Activated CD4-positive, alpha-beta T cell treated with anti-CD3 and anti-CD28 coated beads, Interleukin-2, Interleukin-6, amounts not matched to agents 100 ng/mL and 50 ng/mL, durations not matched to agents 16 hours and 8 hours (primary cell): ENCODE measurements around the gene KIF13A.
"Not testable (repeated sequence)": the region's sequence is repeated elsewhere in the genome, so short reads cannot be mapped to it uniquely, and the experiment has no call there.

ENCODE experiments used
- DNase-seq: peaks from one replicate; pipeline ENCODE4 v3.0.0-alpha.2; 2020

Gene KIF13A

DNA sequence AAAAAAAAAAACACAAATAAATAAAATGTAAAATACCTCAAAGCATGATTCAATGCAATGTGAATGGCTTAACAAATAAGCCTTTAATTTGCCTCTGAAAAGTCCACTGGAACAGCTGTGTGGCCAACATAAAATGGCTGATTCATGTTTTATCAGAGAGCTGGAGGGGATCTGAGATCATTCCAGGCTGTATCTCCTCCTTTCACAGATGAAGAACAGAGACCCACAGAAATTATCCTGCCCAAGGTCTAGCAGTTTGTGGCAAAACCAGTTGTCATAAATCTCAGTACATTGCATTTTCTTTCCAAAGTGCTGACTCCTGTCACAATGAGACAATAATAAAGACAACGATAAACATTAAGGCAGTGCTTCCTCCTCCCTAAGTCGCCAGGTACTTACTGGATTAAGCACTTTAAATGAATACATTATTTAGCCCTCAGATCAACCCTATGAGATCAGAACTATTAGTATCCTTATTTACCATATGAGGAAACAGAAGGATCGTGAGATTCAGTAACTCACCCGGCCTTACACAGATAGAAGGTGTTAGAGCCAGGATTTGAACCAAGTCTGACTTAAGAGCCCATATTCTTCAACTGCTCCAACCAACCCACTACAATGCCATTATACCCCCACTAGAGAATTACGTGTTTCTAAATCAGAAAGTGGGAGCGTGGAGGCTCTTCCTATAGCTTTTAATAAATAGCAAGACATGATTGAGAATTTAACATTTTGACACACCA, 118.3 kb downstream of the KIF13A start:
- DNase-seq: no peak

GRCh38 chr6:17867880-17868279, 119.6 kb downstream of the KIF13A start:
- no peak for DNase-seq

DNA sequence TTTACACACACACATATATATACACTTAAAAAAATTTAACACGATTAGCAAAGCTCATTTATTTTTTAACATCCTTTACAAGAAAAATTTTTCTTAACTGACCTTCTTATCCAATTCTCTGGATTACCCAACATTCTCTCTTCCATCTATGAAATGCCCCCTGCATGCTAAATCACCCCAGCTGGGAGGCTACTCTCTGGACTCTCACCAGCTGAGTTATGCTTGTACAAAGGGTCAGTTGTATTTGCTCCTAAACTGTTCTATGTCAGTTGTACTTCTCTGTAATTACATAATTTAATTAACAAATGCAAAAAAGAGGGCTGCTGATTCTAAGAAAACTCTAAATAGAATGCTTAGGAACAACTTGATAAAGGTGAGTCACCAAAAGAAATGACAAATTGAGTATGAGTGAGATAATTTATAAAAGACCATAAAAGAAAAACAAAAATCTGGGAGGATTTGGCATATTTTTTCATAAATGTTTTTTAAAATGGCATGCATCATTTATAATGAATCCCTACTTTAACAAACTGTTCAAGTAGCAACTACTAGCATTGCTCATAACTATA, 120.5 kb downstream of the KIF13A start:
- no peak for DNase-seq

- no peak for DNase-seq
Observed at GRCh38 chr6:17865798-17866725, 121.4 kb downstream of the KIF13A start.

GRCh38 chr6:17865243-17865642, 122.2 kb downstream of the KIF13A start:
- DNase-seq: no peak

GRCh38 chr6:17863901-17864754, 123.3 kb downstream of the KIF13A start:
- no peak for DNase-seq

DNA sequence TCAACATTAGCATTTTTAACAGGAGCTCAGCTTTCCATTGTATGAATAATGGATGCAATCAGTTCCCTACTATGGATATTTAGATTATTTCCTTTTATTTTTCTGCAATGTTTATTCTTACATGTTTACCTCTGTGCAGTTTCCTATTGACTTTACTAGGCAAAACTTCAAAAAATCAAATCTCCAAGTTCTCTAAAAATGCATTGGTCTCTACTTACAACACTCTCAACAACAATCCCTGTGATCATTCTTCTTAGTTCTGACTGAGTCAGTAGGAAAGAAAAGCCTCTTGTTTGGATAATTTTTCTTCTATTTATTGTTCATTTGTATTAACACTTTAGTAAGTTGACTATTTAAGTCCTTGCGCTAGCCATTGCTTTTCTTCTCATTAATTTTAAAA, 126.1 kb downstream of the KIF13A start:
- DNase-seq: no peak

- no peak for DNase-seq
Observed at GRCh38 chr6:17859846-17860245, 127.6 kb downstream of the KIF13A start.

DNA sequence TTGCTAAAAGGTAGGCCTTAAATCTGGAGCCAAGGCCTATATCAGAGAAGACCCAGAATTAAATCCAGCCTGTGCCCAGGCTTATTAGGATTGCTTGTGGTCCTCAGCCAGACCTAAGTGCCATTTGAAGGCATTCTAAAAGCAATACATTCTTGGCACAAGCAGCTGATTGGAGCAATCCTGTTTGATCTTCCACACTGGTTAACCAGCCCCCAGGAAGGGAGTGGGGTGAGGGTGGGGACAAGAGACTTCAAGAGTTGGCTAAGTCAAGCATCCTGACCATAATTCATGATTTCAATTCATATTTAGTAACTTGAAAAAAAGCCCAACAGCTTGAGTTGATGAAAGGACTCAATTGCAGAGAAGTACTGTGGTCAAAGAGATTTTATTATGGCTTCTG, 128.9 kb downstream of the KIF13A start:
- no peak for DNase-seq

DNA sequence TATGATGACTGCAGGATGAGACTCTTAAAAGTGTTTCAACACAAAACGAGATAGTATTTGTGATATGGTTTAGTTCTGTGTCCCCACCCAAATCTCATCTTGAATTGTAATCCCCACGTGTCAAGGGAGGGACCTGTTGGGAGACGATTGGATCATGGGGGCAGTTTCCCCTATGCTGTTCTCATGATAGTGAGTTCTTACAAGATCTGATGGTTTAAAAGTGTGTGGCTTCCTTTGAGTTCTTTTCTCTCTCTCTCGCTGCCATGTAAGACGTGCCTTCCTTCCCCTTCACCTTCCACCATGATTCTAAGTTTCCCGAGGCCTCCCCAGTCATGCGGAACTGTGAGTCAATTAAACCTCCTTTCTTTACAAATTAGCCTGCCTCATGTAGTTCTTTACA, 130.2 kb downstream of the KIF13A start:
- not testable (repeated sequence) for DNase-seq

DNA sequence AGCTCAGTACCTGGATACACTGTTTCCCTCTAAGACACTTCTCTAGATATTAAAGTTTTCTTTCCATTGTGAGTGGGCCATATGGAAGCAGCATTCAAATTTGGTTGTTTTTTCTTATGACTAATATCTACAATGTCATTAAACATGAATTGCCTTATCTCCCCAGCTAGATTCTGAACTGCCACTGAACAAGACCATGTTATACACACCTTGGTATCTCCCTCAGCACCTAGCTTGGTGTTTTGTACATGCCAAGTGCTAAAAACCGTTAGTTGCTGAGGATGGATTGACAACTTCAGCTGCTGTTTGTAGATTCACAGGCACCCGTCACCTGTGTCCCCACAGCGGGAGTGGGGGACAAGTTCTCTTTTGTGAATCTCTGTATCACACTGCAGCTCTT, 131.1 kb downstream of the KIF13A start:
- DNase-seq: no peak

DNA sequence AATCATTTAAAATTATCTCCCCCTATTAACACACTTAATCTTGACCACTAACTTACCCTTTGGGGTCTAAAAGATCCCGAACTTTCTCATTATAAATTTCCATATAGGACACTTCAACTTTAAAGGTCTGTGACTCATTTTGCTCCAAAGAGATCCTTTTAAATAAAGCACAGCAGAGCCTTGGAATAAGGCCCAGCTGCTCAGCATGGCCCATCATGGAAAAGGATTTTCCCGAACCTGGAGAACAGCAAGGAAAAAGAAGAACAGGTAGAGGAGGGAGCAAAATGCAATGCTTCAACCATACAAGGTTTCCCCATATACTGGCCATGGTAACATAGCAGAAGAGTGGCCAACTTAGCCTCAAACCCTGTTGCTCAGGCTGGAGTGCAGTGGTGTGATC, 132.1 kb downstream of the KIF13A start:
- DNase-seq: no peak

GRCh38 chr6:17853533-17853932, 133.9 kb downstream of the KIF13A start:
- DNase-seq: no peak

DNA sequence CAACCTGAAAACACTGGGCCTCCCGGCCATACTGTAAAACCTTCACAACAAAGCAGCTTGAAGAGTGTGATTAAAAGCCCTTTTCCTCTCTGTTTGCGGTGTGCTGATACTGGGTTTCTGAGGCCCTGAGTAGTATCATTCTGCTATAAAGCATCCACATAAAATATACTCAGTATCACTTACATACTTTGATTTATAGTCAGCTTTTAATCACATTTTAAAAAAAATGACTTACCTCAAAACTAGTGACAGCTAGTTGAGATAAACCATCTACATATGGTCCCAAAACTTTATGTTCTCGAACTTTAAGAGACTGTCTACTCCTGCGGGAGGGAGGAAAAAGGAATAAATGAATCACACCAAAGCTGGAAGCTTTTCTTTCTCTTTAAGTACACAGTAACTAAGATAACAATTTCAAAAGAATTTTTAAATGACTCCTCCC, 135.7 kb downstream of the KIF13A start:
- DNase-seq: no peak

GRCh38 chr6:17851001-17851719, 136.3 kb downstream of the KIF13A start:
- no peak for DNase-seq

GRCh38 chr6:17850281-17850680, 137.2 kb downstream of the KIF13A start:
- DNase-seq: no peak

GRCh38 chr6:17847203-17847760, 140.2 kb downstream of the KIF13A start:
- no peak for DNase-seq

DNA sequence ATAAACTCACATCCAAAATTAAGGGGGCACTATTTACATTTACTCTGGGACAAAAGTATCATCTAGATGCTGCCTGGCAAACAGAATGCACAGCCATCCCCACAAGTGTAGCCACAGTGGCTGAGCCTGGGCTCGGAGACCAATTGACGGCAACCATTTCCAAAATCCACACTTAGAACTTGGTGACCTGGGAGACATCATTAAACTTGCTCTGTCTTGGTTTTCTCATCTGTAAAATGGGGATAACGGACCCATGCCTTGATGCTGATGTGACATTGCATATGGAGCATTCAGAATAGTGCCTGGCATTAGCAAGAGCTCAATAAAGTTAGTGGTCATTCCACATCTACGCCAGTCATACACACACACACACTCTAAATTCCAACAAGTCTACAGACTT, 140.7 kb downstream of the KIF13A start:
- DNase-seq: no peak

DNA sequence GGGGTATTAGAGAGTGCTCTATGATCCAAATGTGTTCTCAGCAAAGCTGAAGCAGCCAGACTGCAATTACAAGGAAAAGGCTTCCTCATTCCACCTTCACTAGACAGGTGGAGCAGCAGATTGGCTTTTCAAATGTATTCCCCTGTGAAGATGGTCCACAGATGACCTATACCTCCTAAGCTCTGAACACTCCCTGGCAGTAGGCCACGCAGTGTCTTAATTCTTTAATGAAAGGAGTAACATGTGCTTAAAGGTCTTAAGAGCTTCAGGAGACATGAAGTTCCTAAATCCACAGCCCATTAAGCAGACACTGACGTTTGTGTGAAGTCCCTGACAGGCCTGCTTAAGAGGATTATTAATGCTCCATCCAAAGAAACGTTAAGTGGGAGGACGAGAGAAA, 141.8 kb downstream of the KIF13A start:
- DNase-seq: no peak

GRCh38 chr6:17844967-17845366, 142.5 kb downstream of the KIF13A start:
- DNase-seq: not testable (repeated sequence)

DNA sequence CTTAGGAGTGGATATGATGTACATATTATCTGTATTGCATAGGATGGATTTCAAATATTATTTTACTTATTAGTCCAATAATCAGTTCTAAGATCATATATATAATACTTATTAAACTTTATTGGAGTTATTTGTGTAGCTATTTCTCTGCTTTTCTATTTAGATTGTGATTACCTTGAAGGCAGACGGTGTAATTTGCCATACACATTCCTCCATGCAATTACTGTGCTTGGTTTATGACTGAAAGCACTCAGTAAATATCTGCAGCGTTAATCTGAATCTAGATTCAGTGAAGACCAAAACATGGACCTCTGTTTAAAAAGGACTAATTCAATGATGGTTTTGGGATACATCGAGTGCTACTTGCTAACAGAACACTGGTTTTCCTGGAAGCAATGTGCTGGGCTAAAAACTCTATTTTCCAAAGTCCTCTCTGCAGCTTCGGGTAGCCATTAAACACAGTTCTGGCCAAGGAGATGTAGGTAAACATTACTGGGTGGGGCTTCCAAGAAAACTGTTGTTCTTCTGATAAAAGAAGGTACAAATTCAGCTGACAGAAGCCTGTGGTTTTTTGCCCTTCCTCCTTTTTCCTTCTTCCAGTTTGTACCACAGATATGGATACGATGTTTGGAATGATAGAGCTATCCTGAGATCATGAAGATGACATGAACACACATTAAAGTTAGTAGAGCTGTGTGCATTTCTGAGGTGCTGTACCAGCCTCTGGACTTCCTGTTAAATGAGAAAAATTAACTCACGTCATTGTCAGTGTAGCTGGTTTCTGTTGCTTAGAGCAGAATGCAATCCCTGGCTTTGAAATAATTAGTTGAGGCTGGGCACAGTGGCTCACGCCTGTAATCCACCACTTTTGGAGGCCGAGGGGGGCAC, 144.3 kb downstream of the KIF13A start:
- no peak for DNase-seq
